Dendritic cell treated with granulocyte-macrophage colony-stimulating factor and Interleukin-4, amounts not matched to agents 40 ng/mL and 50 ng/mL, for 4 days (primary cell): ENCODE measurements around the gene SH3RF3.

Experiments
- H3K27ac Mint-ChIP-seq: one replicate; pipeline ENCODE4 v1.8.0; 2022; ENCODE audit warnings: mild to moderate bottlenecking, mixed read lengths
- H3K27me3 Mint-ChIP-seq: one replicate; pipeline ENCODE4 v1.8.0; 2022; ENCODE audit warnings: mild to moderate bottlenecking, mixed read lengths
- H3K36me3 Mint-ChIP-seq: one replicate; pipeline ENCODE4 v1.8.0; 2022; ENCODE audit warnings: low read depth, mixed read lengths
- H3K4me1 Mint-ChIP-seq: one replicate; pipeline ENCODE4 v1.8.0; 2022; ENCODE audit warnings: low read depth, mixed read lengths
- H3K4me3 Mint-ChIP-seq: one replicate; pipeline ENCODE4 v1.8.0; 2022; ENCODE audit warnings: mild to moderate bottlenecking, moderate library complexity, mixed read lengths
- H3K9me3 Mint-ChIP-seq: one replicate; pipeline ENCODE4 v1.8.0; 2022; ENCODE audit warnings: mixed read lengths
- intact Hi-C: fragments of 100-400 bp; cut with micrococcal nuclease; formaldehyde crosslinking; loops from one replicate; pipeline ENCODE4 v1.15.0; 2022

The SH3RF3 gene

GRCh38 chr2:109521233-109522062, 392.4 kb downstream of the SH3RF3 start:
- intact Hi-C loops: no loop called here
- H3K9me3 Mint-ChIP-seq: no peaks in the 10 kb centered on the region
- no peaks in the 10 kb centered on the region for H3K36me3 Mint-ChIP-seq
- no peaks in the 10 kb centered on the region for H3K4me1 Mint-ChIP-seq
- no peaks in the 10 kb centered on the region for H3K27me3 Mint-ChIP-seq
- H3K4me3 Mint-ChIP-seq: no peak overlapping the region
- H3K27ac Mint-ChIP-seq: no peak overlapping the region

GRCh38 chr2:109522063-109522374, 393.0 kb downstream of the SH3RF3 start:
- no peaks in the 10 kb centered on the region for H3K27me3 Mint-ChIP-seq
- H3K27ac Mint-ChIP-seq: no peak overlapping the region
- no peaks in the 10 kb centered on the region for H3K36me3 Mint-ChIP-seq
- no peaks in the 10 kb centered on the region for H3K9me3 Mint-ChIP-seq
- H3K4me1 Mint-ChIP-seq: no peaks in the 10 kb centered on the region
- intact Hi-C loops: no loop called here
- no peak overlapping the region for H3K4me3 Mint-ChIP-seq

GRCh38 chr2:109523121-109523520, 394.1 kb downstream of the SH3RF3 start:
- Mint-ChIP-seq H3K9me3 (no peaks in the 10 kb centered on the region), H3K36me3 (no peaks in the 10 kb centered on the region), H3K4me3 (no peak overlapping the region), H3K27ac (no peak overlapping the region), H3K4me1 (no peaks in the 10 kb centered on the region), H3K27me3 (no peaks in the 10 kb centered on the region)
- intact Hi-C loops: no loop called here

GRCh38 chr2:109523536-109524361, 394.7 kb downstream of the SH3RF3 start:
- no peaks in the 10 kb centered on the region for H3K9me3 Mint-ChIP-seq
- no peak overlapping the region for H3K27ac Mint-ChIP-seq
- H3K4me3 Mint-ChIP-seq: no peak overlapping the region
- no peaks in the 10 kb centered on the region for H3K36me3 Mint-ChIP-seq
- intact Hi-C loops: no loop called here
- no peaks in the 10 kb centered on the region for H3K4me1 Mint-ChIP-seq
- no peaks in the 10 kb centered on the region for H3K27me3 Mint-ChIP-seq

GRCh38 chr2:109525836-109526235, 396.8 kb downstream of the SH3RF3 start:
- Mint-ChIP-seq H3K36me3 (no peaks in the 10 kb centered on the region), H3K9me3 (no peaks in the 10 kb centered on the region), H3K27me3 (peaks cover 2% of the 10 kb centered on the region), H3K4me3 (no peak overlapping the region), H3K27ac (no peak overlapping the region), H3K4me1 (no peaks in the 10 kb centered on the region)
- intact Hi-C loops: no loop called here

- Mint-ChIP-seq H3K27me3 (peaks cover 2% of the 10 kb centered on the region), H3K36me3 (no peaks in the 10 kb centered on the region), H3K9me3 (no peaks in the 10 kb centered on the region), H3K27ac (no peak overlapping the region), H3K4me1 (no peaks in the 10 kb centered on the region), H3K4me3 (no peak overlapping the region)
- intact Hi-C loops: no loop called here
Observed at GRCh38 chr2:109526442-109526970, 397.5 kb downstream of the SH3RF3 start.

GRCh38 chr2:109527079-109527478, 398.1 kb downstream of the SH3RF3 start:
- H3K36me3 Mint-ChIP-seq: no peaks in the 10 kb centered on the region
- no peaks in the 10 kb centered on the region for H3K9me3 Mint-ChIP-seq
- H3K27me3 Mint-ChIP-seq: peaks cover 2% of the 10 kb centered on the region
- no peak overlapping the region for H3K4me3 Mint-ChIP-seq
- intact Hi-C loops: no loop called here
- no peak overlapping the region for H3K27ac Mint-ChIP-seq
- no peaks in the 10 kb centered on the region for H3K4me1 Mint-ChIP-seq

- intact Hi-C loops: no loop called here
- Mint-ChIP-seq H3K27ac (no peak overlapping the region), H3K4me3 (no peak overlapping the region), H3K4me1 (no peaks in the 10 kb centered on the region), H3K36me3 (no peaks in the 10 kb centered on the region), H3K27me3 (peaks cover 2% of the 10 kb centered on the region), H3K9me3 (no peaks in the 10 kb centered on the region)
Observed at GRCh38 chr2:109527846-109528705, 399.1 kb downstream of the SH3RF3 start.

GRCh38 chr2:109528811-109529501, 400.0 kb downstream of the SH3RF3 start:
- H3K4me1 Mint-ChIP-seq: no peaks in the 10 kb centered on the region
- intact Hi-C loops: no loop called here
- H3K27me3 Mint-ChIP-seq: peaks cover 2% of the 10 kb centered on the region
- H3K4me3 Mint-ChIP-seq: no peak overlapping the region
- H3K27ac Mint-ChIP-seq: no peak overlapping the region
- H3K36me3 Mint-ChIP-seq: no peaks in the 10 kb centered on the region
- no peaks in the 10 kb centered on the region for H3K9me3 Mint-ChIP-seq

GRCh38 chr2:109529532-109530449, 400.8 kb downstream of the SH3RF3 start:
- no peaks in the 10 kb centered on the region for H3K36me3 Mint-ChIP-seq
- H3K4me3 Mint-ChIP-seq: no peak overlapping the region
- H3K27me3 Mint-ChIP-seq: peaks cover 2% of the 10 kb centered on the region
- H3K27ac Mint-ChIP-seq: no peak overlapping the region
- intact Hi-C loops: no loop called here
- H3K4me1 Mint-ChIP-seq: no peaks in the 10 kb centered on the region
- H3K9me3 Mint-ChIP-seq: no peaks in the 10 kb centered on the region

GRCh38 chr2:109530712-109531111, 401.7 kb downstream of the SH3RF3 start:
- Mint-ChIP-seq H3K9me3 (no peaks in the 10 kb centered on the region), H3K4me1 (no peaks in the 10 kb centered on the region), H3K4me3 (no peak overlapping the region), H3K27me3 (peaks cover 2% of the 10 kb centered on the region), H3K36me3 (no peaks in the 10 kb centered on the region), H3K27ac (no peak overlapping the region)
- intact Hi-C loops: no loop called here

- peaks cover 2% of the 10 kb centered on the region for H3K27me3 Mint-ChIP-seq
- no peak overlapping the region for H3K4me3 Mint-ChIP-seq
- no peak overlapping the region for H3K27ac Mint-ChIP-seq
- intact Hi-C loops: no loop called here
- no peaks in the 10 kb centered on the region for H3K36me3 Mint-ChIP-seq
- H3K9me3 Mint-ChIP-seq: no peaks in the 10 kb centered on the region
- H3K4me1 Mint-ChIP-seq: no peaks in the 10 kb centered on the region
Observed at GRCh38 chr2:109531221-109531620, 402.2 kb downstream of the SH3RF3 start.
